IMR-90 (cell line): ENCODE measurements around the gene PRKAR1B. TPM values are rescaled to one million over a fixed set of nuclear protein-coding genes. Genes with fewer than 3 reads are reported as not detected.

ENCODE experiments used
- ATAC-seq: fragments of 200-7000 bp; cut with Tn5 transposase; 2 replicates; pipeline ENCODE4 v1.9.1; 2020; ENCODE audit warnings: low read depth, mild to moderate bottlenecking, moderate library complexity
- BruUV-seq: library from RNA; stranded (reverse); fragments of 400-500 nt; replicated peaks from 2 replicates; lab custom pipeline; 2021; lab: Mats Ljungman, UMichigan
- CTCF ChIA-PET: fragments of 300-600 bp; formaldehyde crosslinking; extraction: SDS; loops from one replicate; lab custom pipeline; 2021; ENCODE audit warnings: antibody characterized with exemption; lab: Yijun Ruan, JAX
- POLR2A ChIA-PET: fragments of 300-600 bp; sonication (Branson Sonifier 250); formaldehyde crosslinking; loops from one replicate; lab custom pipeline; 2022; ENCODE audit warnings: antibody characterized with exemption; ENCODE audit not compliant: unreplicated experiment; lab: Charles Lee
- DNase-seq: peaks from one replicate; pipeline ENCODE4 v3.0.0; 2013
- H2AFZ ChIP-seq: replicated peaks from 2 replicates; pipeline ENCODE3; 2013; ENCODE audit warnings: low read length, mild to moderate bottlenecking; ENCODE audit not compliant: poor library complexity
- H2AK5ac ChIP-seq: 2 replicates; pipeline ENCODE4 v1.6.1; 2013; ENCODE audit warnings: low read depth, low read length, inconsistent platforms
- H2AK9ac ChIP-seq: replicated peaks from 2 replicates; pipeline ENCODE3; 2013; ENCODE audit warnings: mild to moderate bottlenecking, low read depth, low read length, moderate library complexity; ENCODE audit not compliant: poor library complexity
- H2BK120ac ChIP-seq: 2 replicates; pipeline ENCODE4 v1.6.1; 2013; ENCODE audit warnings: low read depth, low read length, inconsistent platforms
- H2BK15ac ChIP-seq: 3 replicates; pipeline ENCODE4 v1.6.1; 2013; ENCODE audit warnings: low read depth, low read length, inconsistent platforms
- H2BK20ac ChIP-seq: 2 replicates; pipeline ENCODE4 v1.6.1; 2013; ENCODE audit warnings: low read depth, mild to moderate bottlenecking, inconsistent platforms, low read length, moderate library complexity
- H2BK5ac ChIP-seq: 2 replicates; pipeline ENCODE4 v1.6.1; 2013; ENCODE audit warnings: mild to moderate bottlenecking, low read depth, low read length, inconsistent platforms; ENCODE audit not compliant: poor library complexity, severe bottlenecking
- H3K14ac ChIP-seq: replicated peaks from 2 replicates; pipeline ENCODE4 v1.6.1; 2013; ENCODE audit warnings: low read depth, low read length, inconsistent platforms
- H3K18ac ChIP-seq: 2 replicates; pipeline ENCODE4 v1.6.1; 2013; ENCODE audit warnings: low read depth, low read length, control low read depth
- H3K23ac ChIP-seq: 2 replicates; pipeline ENCODE4 v1.6.1; 2013; ENCODE audit warnings: low read depth, low read length, inconsistent platforms
- H3K27ac ChIP-seq: 2 replicates; pipeline ENCODE4 v1.5.1; 2013; ENCODE audit warnings: mild to moderate bottlenecking, control low read depth, low read length; ENCODE audit not compliant: insufficient read depth
- H3K27me3 ChIP-seq: 2 replicates; pipeline ENCODE4 v1.6.1; 2013; ENCODE audit warnings: low read length; ENCODE audit not compliant: control insufficient read depth, insufficient read depth
- H3K36me3 ChIP-seq: 2 replicates; pipeline ENCODE4 v1.6.1; 2013; ENCODE audit warnings: low read length, mixed read lengths; ENCODE audit not compliant: control insufficient read depth, insufficient read depth
- H3K4ac ChIP-seq: 2 replicates; pipeline ENCODE4 v1.6.1; 2013; ENCODE audit warnings: low read depth, low read length, inconsistent platforms
- H3K4me1 ChIP-seq: 2 replicates; pipeline ENCODE4 v1.6.1; 2013; ENCODE audit warnings: low read length, mixed read lengths; ENCODE audit not compliant: control insufficient read depth, insufficient read depth
- H3K4me2 ChIP-seq: 2 replicates; pipeline ENCODE4 v1.6.1; 2013; ENCODE audit warnings: low read depth, mild to moderate bottlenecking, control low read depth, low read length, moderate library complexity
- H3K4me3 ChIP-seq: 2 replicates; pipeline ENCODE4 v1.5.1; 2013; ENCODE audit warnings: low read depth, mild to moderate bottlenecking, control low read depth, low read length, moderate library complexity; ENCODE audit not compliant: insufficient read depth
- H3K56ac ChIP-seq: 2 replicates; pipeline ENCODE4 v1.6.1; 2013; ENCODE audit warnings: low read length, inconsistent platforms; ENCODE audit not compliant: insufficient read depth; ENCODE audit errors: extremely low read depth
- H3K79me1 ChIP-seq, 2 experiments: 2 replicates each; pipeline ENCODE4 v1.6.1; 2013; ENCODE audit warnings: low read length in 2 of 2, inconsistent platforms in 1 of 2, low read depth in 1 of 2
- H3K9ac ChIP-seq: 2 replicates; pipeline ENCODE4 v1.6.1; 2013; ENCODE audit warnings: low read depth, low read length, control low read depth
- H3K9me1 ChIP-seq: 2 replicates; pipeline ENCODE4 v1.6.1; 2013; ENCODE audit warnings: low read length, inconsistent platforms; ENCODE audit not compliant: insufficient read depth
- H3K9me3 ChIP-seq: 2 replicates; pipeline ENCODE4 v1.6.1; 2013; ENCODE audit warnings: low read length; ENCODE audit not compliant: control insufficient read depth, insufficient read depth
- H4K20me1 ChIP-seq: 2 replicates; pipeline ENCODE4 v1.6.1; 2013; ENCODE audit warnings: low read length, inconsistent platforms; ENCODE audit not compliant: insufficient read depth
- H4K5ac ChIP-seq: 2 replicates; pipeline ENCODE4 v1.6.1; 2013; ENCODE audit warnings: mild to moderate bottlenecking, low read depth, low read length, control low read depth
- H4K8ac ChIP-seq, 2 experiments: 2 replicates each; pipeline ENCODE4 v1.6.1; 2013; ENCODE audit warnings: low read depth in 2 of 2, low read length in 2 of 2, control low read depth in 1 of 2, inconsistent platforms in 1 of 2
- H4K91ac ChIP-seq: 2 replicates; pipeline ENCODE4 v1.6.1; 2013; ENCODE audit warnings: low read depth, low read length, inconsistent platforms; ENCODE audit not compliant: insufficient read depth
- BHLHE40 ChIP-seq: fragments of 150-350 bp; IDR thresholded peaks from 2 replicates; pipeline ENCODE4 v1.6.1; 2016; ENCODE audit warnings: mild to moderate bottlenecking, low read depth, low read length
- CEBPB ChIP-seq: IDR thresholded peaks from 2 replicates; pipeline ENCODE4 v1.6.1; 2012; ENCODE audit warnings: low read depth, low read length, improper control_type of control experiment
- CHD1 ChIP-seq: IDR thresholded peaks from 2 replicates; pipeline ENCODE4 v1.6.1; 2012; ENCODE audit warnings: low read depth, low read length, improper control_type of control experiment
- CTCF ChIP-seq: conservative IDR thresholded peaks from 2 replicates; pipeline ENCODE4 v1.5.1; 2012; ENCODE audit warnings: mild to moderate bottlenecking, low read depth, low read length, improper control_type of control experiment
- FOS ChIP-seq: fragments of 150-350 bp; IDR thresholded peaks from 2 replicates; pipeline ENCODE4 v1.6.1; 2016; ENCODE audit warnings: low read depth, low read length
- MAFK ChIP-seq: IDR thresholded peaks from 2 replicates; pipeline ENCODE4 v1.6.1; 2012; ENCODE audit warnings: low read depth, low read length, improper control_type of control experiment
- MAZ ChIP-seq: IDR thresholded peaks from 2 replicates; pipeline ENCODE4 v1.6.1; 2012; ENCODE audit warnings: low read depth, mild to moderate bottlenecking, low read length, improper control_type of control experiment, moderate library complexity, borderline replicate concordance
- MXI1 ChIP-seq: IDR thresholded peaks from 2 replicates; pipeline ENCODE4 v1.6.1; 2012; ENCODE audit warnings: low read depth, mild to moderate bottlenecking, low read length, moderate library complexity, borderline replicate concordance
- NFE2L2 ChIP-seq: fragments of 150-350 bp; IDR thresholded peaks from 2 replicates; pipeline ENCODE4 v1.6.1; 2016; ENCODE audit warnings: low read depth, mild to moderate bottlenecking, low read length
- POLR2A ChIP-seq: IDR thresholded peaks from 2 replicates; pipeline ENCODE4 v1.6.1; 2012; ENCODE audit warnings: mild to moderate bottlenecking, low read depth, low read length
- RAD21 ChIP-seq: IDR thresholded peaks from 2 replicates; pipeline ENCODE4 v1.6.1; 2012; ENCODE audit warnings: low read length, improper control_type of control experiment
- RCOR1 ChIP-seq: IDR thresholded peaks from 2 replicates; pipeline ENCODE4 v1.6.1; 2012; ENCODE audit warnings: mild to moderate bottlenecking, low read length, improper control_type of control experiment; ENCODE audit not compliant: insufficient replicate concordance
- RFX5 ChIP-seq: IDR thresholded peaks from 2 replicates; pipeline ENCODE4 v1.8.0; 2012; ENCODE audit warnings: low read depth, mild to moderate bottlenecking, low read length, moderate library complexity
- SMC3 ChIP-seq: fragments of 150-350 bp; IDR thresholded peaks from 2 replicates; pipeline ENCODE4 v1.6.1; 2016; ENCODE audit warnings: low read depth, mild to moderate bottlenecking, antibody characterized with exemption, low read length, moderate library complexity
- USF2 ChIP-seq: fragments of 150-350 bp; IDR thresholded peaks from 2 replicates; pipeline ENCODE4 v1.6.1; 2017; ENCODE audit warnings: mild to moderate bottlenecking, antibody characterized with exemption, low read length, low read depth
- WGBS, 2 experiments: methylation state at CpG; one replicate each; pipeline versions ENCODE4 v1.1.5 to v1.1.7; 2013; ENCODE audit warnings: missing lambda C conversion rate in 2 of 2; ENCODE audit not compliant: insufficient read length in 1 of 2; ENCODE audit errors: extremely low coverage in 2 of 2; 5-methylcytosine and 5-hydroxymethylcytosine counted together
- dilution Hi-C: fragments of 300-500 bp; cut with HindIII; formaldehyde crosslinking; loops from one replicate; pipeline ENCODE4 v1.14.3; 2018; ENCODE audit warnings: low sequenced_read_pairs; ENCODE audit not compliant: unreplicated experiment
- in situ Hi-C: fragments of 300-500 bp; cut with MboI; formaldehyde crosslinking; loops from 3 replicates; pipeline ENCODE4 v1.14.3; 2019; ENCODE audit warnings: low sequenced_read_pairs, inconsistent platforms, mixed read lengths
- intact Hi-C: fragments of 100-400 bp; cut with micrococcal nuclease; formaldehyde crosslinking; loops from 2 replicates; pipeline ENCODE4 v1.10.0; 2022
- polyA plus RNA-seq, 3 experiments: library from polyadenylated mRNA; depleted of rRNA; stranded (reverse); fragments of >200 nt; gene quantifications; 2 replicates each; pipeline ENCODE4 v1.2.3, GENCODE V29; 2012; ENCODE audit warnings: low replicate concordance in 1 of 3
- total RNA-seq: library from RNA; depleted of rRNA; stranded (reverse); fragments of >200 nt; gene quantifications from 2 replicates; pipeline ENCODE4 v1.2.3, GENCODE V29; 2012

Gene PRKAR1B
- total and polyA plus RNA-seq, 2 of the 4 experiments (the other 2 are of a cell fraction): 15.2 to 20.2 TPM

GRCh38 chr7:523347-524336 is 203.4 kb downstream of the PRKAR1B start:
- no peaks in the 10 kb centered on the region for H3K9me1 ChIP-seq
- no peak overlapping the region for H4K8ac ChIP-seq
- BruUV-seq: no TSS peak
- H4K91ac ChIP-seq: no peak overlapping the region
- no peak overlapping the region for H3K56ac ChIP-seq
- H2BK120ac ChIP-seq: no peak overlapping the region
- 67% methylated on average over 14 of the region's 28 CpGs; no CpG with 5 or more reads in 1 of the 2 experiments for WGBS, 2 experiments
- intact Hi-C loops: no loop called here
- 0 out of 2 replicates have a peak, but pooled peaks cover 3% of the 10 kb centered on the region for H3K4me1 ChIP-seq
- no peak overlapping the region for H3K4me2 ChIP-seq
- H2AK5ac ChIP-seq: no peak overlapping the region
- H2BK20ac ChIP-seq: no peak overlapping the region
- in situ Hi-C loops: no loop called here
- no peak overlapping the region for H3K4ac ChIP-seq
- POLR2A ChIA-PET: no interaction called here
- no peak overlapping the region for H3K4me3 ChIP-seq
- H3K23ac ChIP-seq: no peak overlapping the region
- no peak overlapping the region for H3K14ac ChIP-seq
- no peak overlapping the region for H3K9ac ChIP-seq
- H2BK5ac ChIP-seq: no peak overlapping the region
- no peak overlapping the region for H2BK15ac ChIP-seq
- dilution Hi-C loops: no loop called here
- H2AK9ac ChIP-seq: peak overlapping the region; percentile 42
- H3K27me3 ChIP-seq: peaks cover 40% of the 10 kb centered on the region
- no peaks in the 10 kb centered on the region; the same call in 1 of the 2 replicates for H4K20me1 ChIP-seq
- H3K36me3 ChIP-seq: no peaks in the 10 kb centered on the region
- ATAC-seq (no peak), DNase-seq (no peak)
- H3K9me3 ChIP-seq: 0 out of 2 replicates have a peak, but pooled peaks cover 3% of the 10 kb centered on the region
- CTCF ChIA-PET: no interaction called here
- H4K5ac ChIP-seq: no peak overlapping the region
- no peak overlapping the region for H3K18ac ChIP-seq
- H3K79me1 ChIP-seq: no peaks in the 10 kb centered on the region
- no peak overlapping the region for H2AFZ ChIP-seq
- H3K27ac ChIP-seq: no peak overlapping the region
- TF ChIP-seq RAD21: no peak
- TF ChIP-seq POLR2A: no peak
- TF ChIP-seq RCOR1: no peak
- no peak for TF ChIP-seq CTCF
- no peak for TF ChIP-seq FOS
- no peak for TF ChIP-seq MAFK
- TF ChIP-seq BHLHE40: no peak
- TF ChIP-seq MAZ: no peak
- no peak for TF ChIP-seq CEBPB
- TF ChIP-seq USF2: no peak
- no peak for TF ChIP-seq MXI1
- no peak for TF ChIP-seq CHD1
- no peak for TF ChIP-seq SMC3
- TF ChIP-seq RFX5: no peak
- no peak for TF ChIP-seq NFE2L2
